Duodenal mucosa (tissue), 2 donors: ENCODE data around the gene LSAMP.

ENCODE experiments used
- H3K27ac ChIP-seq: one replicate; pipeline ENCODE4 v1.7.0; 2013; ENCODE audit warnings: low read depth, low read length
- H3K27me3 ChIP-seq, 2 donors: one replicate each; pipeline ENCODE4 v1.7.0; 2013; ENCODE audit warnings: low read length in 2 of 2, control low read depth in 1 of 2; ENCODE audit not compliant: insufficient read depth in 2 of 2, control insufficient read depth in 1 of 2
- H3K36me3 ChIP-seq, 2 donors: one replicate each; pipeline ENCODE4 v1.7.0; 2013; ENCODE audit warnings: low read length in 2 of 2, control low read depth in 1 of 2; ENCODE audit not compliant: insufficient read depth in 2 of 2, control insufficient read depth in 1 of 2
- H3K4me1 ChIP-seq, 2 donors: one replicate each; pipeline ENCODE4 v1.7.0; 2013; ENCODE audit warnings: low read length in 2 of 2, control low read depth in 1 of 2; ENCODE audit not compliant: insufficient read depth in 2 of 2, control insufficient read depth in 1 of 2
- H3K4me3 ChIP-seq, 2 donors: one replicate each; pipeline ENCODE4 v1.7.0; 2013; ENCODE audit warnings: low read length in 2 of 2, low read depth in 1 of 2
- H3K9ac ChIP-seq, 2 donors: one replicate each; pipeline ENCODE4 v1.7.0; 2013; ENCODE audit warnings: low read length in 2 of 2, low read depth in 1 of 2
- H3K9me3 ChIP-seq, 2 donors: one replicate each; pipeline ENCODE4 v1.7.0; 2013; ENCODE audit warnings: low read length in 2 of 2, control low read depth in 1 of 2; ENCODE audit not compliant: control insufficient read depth in 1 of 2

Gene LSAMP

GRCh38 chr3:115912372-115912771 is 532.9 kb downstream of the LSAMP start:
- no peaks in the 10 kb centered on the region for H3K36me3 ChIP-seq
- no peak overlapping the region for H3K9ac ChIP-seq
- H3K4me1 ChIP-seq: no peaks in the 10 kb centered on the region
- H3K27ac ChIP-seq: no peak overlapping the region
- no peaks in the 10 kb centered on the region for H3K9me3 ChIP-seq
- no peak overlapping the region for H3K4me3 ChIP-seq
- no peaks in the 10 kb centered on the region for H3K27me3 ChIP-seq

- Histone ChIP-seq H3K27ac (no peak overlapping the region), H3K4me3 (no peak overlapping the region), H3K36me3 (no peaks in the 10 kb centered on the region), H3K27me3 (no peaks in the 10 kb centered on the region), H3K4me1 (no peaks in the 10 kb centered on the region), H3K9me3 (no peaks in the 10 kb centered on the region), H3K9ac (no peak overlapping the region)
Observed at GRCh38 chr3:115905871-115906270, 539.4 kb downstream of the LSAMP start.

- Histone ChIP-seq H3K4me1 (no peaks in the 10 kb centered on the region), H3K27ac (no peak overlapping the region), H3K9ac (no peak overlapping the region), H3K4me3 (no peak overlapping the region), H3K27me3 (no peaks in the 10 kb centered on the region), H3K9me3 (no peaks in the 10 kb centered on the region), H3K36me3 (no peaks in the 10 kb centered on the region)
Observed at GRCh38 chr3:115903843-115904242, 541.4 kb downstream of the LSAMP start.

- Histone ChIP-seq H3K4me3 (no peak overlapping the region), H3K9ac (no peak overlapping the region), H3K4me1 (no peaks in the 10 kb centered on the region), H3K36me3 (no peaks in the 10 kb centered on the region), H3K9me3 (no peaks in the 10 kb centered on the region), H3K27me3 (no peaks in the 10 kb centered on the region), H3K27ac (no peak overlapping the region)
Observed at GRCh38 chr3:115901008-115901407, 544.3 kb downstream of the LSAMP start.

DNA sequence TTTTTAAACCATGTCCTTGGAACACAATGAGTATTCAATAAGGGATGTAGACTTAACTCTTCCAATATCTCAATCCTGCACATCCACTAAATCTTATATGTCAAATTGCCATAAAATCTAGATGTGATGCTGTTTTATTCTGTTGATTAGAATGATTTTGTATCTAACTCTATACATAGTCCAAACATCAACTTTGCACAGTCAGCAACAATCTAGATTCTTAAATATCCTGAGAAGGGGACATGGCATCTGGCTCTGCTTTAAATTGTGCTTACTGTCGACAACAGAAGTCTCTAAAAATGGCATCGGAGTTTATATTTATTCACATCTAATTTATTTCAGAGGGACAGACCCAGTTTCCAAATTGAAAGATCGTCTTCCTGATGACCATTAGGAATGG is 545.8 kb downstream of the LSAMP start:
- Histone ChIP-seq H3K36me3 (no peaks in the 10 kb centered on the region), H3K27me3 (no peaks in the 10 kb centered on the region), H3K4me3 (no peak overlapping the region), H3K4me1 (no peaks in the 10 kb centered on the region), H3K9me3 (no peaks in the 10 kb centered on the region), H3K27ac (no peak overlapping the region), H3K9ac (no peak overlapping the region)

GRCh38 chr3:115898656-115899410 is 546.5 kb downstream of the LSAMP start:
- H3K36me3 ChIP-seq: no peaks in the 10 kb centered on the region
- no peaks in the 10 kb centered on the region for H3K27me3 ChIP-seq
- no peaks in the 10 kb centered on the region for H3K4me1 ChIP-seq
- H3K27ac ChIP-seq: no peak overlapping the region
- H3K4me3 ChIP-seq: no peak overlapping the region
- H3K9ac ChIP-seq: no peak overlapping the region
- no peaks in the 10 kb centered on the region for H3K9me3 ChIP-seq

GRCh38 chr3:115891006-115891636 is 554.2 kb downstream of the LSAMP start:
- Histone ChIP-seq H3K9me3 (no peaks in the 10 kb centered on the region), H3K27ac (no peak overlapping the region), H3K27me3 (no peaks in the 10 kb centered on the region), H3K4me1 (no peaks in the 10 kb centered on the region), H3K4me3 (no peak overlapping the region), H3K9ac (no peak overlapping the region), H3K36me3 (no peaks in the 10 kb centered on the region)

DNA sequence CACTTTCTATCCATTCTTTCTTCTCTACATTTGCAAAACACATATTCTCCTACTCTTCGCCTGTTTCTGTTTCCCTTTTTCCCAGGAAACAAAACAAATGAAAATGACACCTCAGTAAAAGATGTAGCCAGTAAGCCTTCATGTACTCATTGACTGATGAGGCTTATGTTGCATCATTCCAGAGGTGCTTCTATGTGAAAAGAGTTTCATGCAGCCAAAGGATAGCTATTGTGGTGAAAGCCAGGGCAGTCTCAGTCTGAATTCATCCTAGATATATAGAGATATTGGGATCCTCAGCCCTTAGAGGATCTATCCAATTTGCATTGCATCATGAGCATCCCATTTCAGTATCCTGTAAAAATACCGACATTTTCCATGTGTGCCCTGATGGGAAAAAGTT is 554.7 kb downstream of the LSAMP start:
- Histone ChIP-seq H3K27ac (no peak overlapping the region), H3K9ac (no peak overlapping the region), H3K4me3 (no peak overlapping the region), H3K4me1 (no peaks in the 10 kb centered on the region), H3K27me3 (no peaks in the 10 kb centered on the region), H3K9me3 (no peaks in the 10 kb centered on the region), H3K36me3 (no peaks in the 10 kb centered on the region)

DNA sequence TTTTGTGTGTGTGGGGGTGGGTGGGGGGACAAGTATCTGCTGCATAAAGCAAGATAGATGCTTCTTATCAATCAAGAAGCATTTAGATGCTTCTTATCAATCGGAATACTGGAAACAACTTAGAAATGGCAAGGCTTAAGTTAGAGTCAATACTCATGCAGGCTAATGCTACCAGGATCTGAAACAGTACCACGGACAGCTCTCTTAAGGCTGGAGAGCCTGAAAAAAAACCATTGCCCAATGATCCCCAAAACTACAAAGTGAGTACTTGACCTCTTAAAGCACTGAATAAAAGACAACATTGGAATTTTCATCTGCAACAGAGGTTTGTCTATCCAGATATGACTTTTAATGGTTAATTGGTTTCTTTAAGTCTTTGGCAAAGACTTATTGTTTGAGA is 559.7 kb downstream of the LSAMP start:
- H3K27me3 ChIP-seq: no peaks in the 10 kb centered on the region
- H3K9ac ChIP-seq: no peak overlapping the region
- H3K36me3 ChIP-seq: no peaks in the 10 kb centered on the region
- no peak overlapping the region for H3K27ac ChIP-seq
- H3K4me3 ChIP-seq: no peak overlapping the region
- no peaks in the 10 kb centered on the region for H3K9me3 ChIP-seq
- no peaks in the 10 kb centered on the region for H3K4me1 ChIP-seq

GRCh38 chr3:115877615-115877899 is 567.7 kb downstream of the LSAMP start:
- Histone ChIP-seq H3K9me3 (no peaks in the 10 kb centered on the region), H3K4me3 (no peak overlapping the region), H3K36me3 (no peaks in the 10 kb centered on the region), H3K27me3 (no peaks in the 10 kb centered on the region), H3K4me1 (no peaks in the 10 kb centered on the region), H3K9ac (no peak overlapping the region), H3K27ac (no peak overlapping the region)
